Thyroid gland (tissue), 4 donors: ENCODE measurements around the gene LDLRAD3.

Experiments
- CTCF ChIP-seq, 6 experiments: fragments of 200-600 bp in 3 of 6; fragments of 450-650 bp in 3 of 6; sonication (generic) in 3 of 6; IDR thresholded peaks; one replicate each; pipeline ENCODE4 v1.5.1; 2016 to 2019; ENCODE audit warnings: antibody characterized with exemption in 6 of 6, mild to moderate bottlenecking in 2 of 6, inconsistent platforms in 1 of 6, moderate library complexity in 1 of 6
- POLR2A ChIP-seq, 2 donors: fragments of 450-650 bp; IDR thresholded peaks; one replicate each; pipeline ENCODE4 v1.6.1; 2017; ENCODE audit warnings: antibody characterized with exemption in 2 of 2, mild to moderate bottlenecking in 2 of 2, moderate library complexity in 1 of 2

- TF ChIP-seq CTCF (IDR thresholded peaks at IDR 0.05), result no peak
- no peak for TF ChIP-seq POLR2A (IDR thresholded peaks at IDR 0.05)
These were observed 153.4 kb downstream of the LDLRAD3 start for GRCh38 chr11:36097219-36097650.
